Measurements from ENCODE around the gene MYH3.

MYH3 gene

GRCh38 chr17:10657879-10658278 is 770 bp upstream of the MYH3 start:
- H3K9ac ChIP-seq (ENCODE audit: insufficient read length), result no peak overlapping the region
- no peaks in the 10 kb centered on the region for H3K36me3 ChIP-seq (ENCODE audit: insufficient read depth, low read length)
- H3K4me3 ChIP-seq, result no peak overlapping the region
- no peaks in the 10 kb centered on the region for H3K9me3 ChIP-seq (ENCODE audit: low read depth, low read length)
- TF ChIP-seq FOXP2 (optimal IDR thresholded peaks at IDR 0.05; ENCODE audit: control extremely low read depth, extremely low read length, insufficient read depth), result no peak
- TF ChIP-seq EZH2 (IDR thresholded peaks at IDR 0.05), result no peak
- no peak for TF ChIP-seq POLR2AphosphoS5 (IDR thresholded peaks at IDR 0.05; ENCODE audit: borderline replicate concordance, low read depth, low read length)
- H3K27ac ChIP-seq, result no peak overlapping the region
- DNase-seq (ENCODE audit: low read depth, low spot score), result no peak

- no peaks in the 10 kb centered on the region for H3K9me3 ChIP-seq (ENCODE audit: low read depth, low read length)
- H3K9ac ChIP-seq (ENCODE audit: insufficient read length), result no peak overlapping the region
- no peak for TF ChIP-seq EZH2 (IDR thresholded peaks at IDR 0.05)
- TF ChIP-seq POLR2AphosphoS5 (IDR thresholded peaks at IDR 0.05; ENCODE audit: borderline replicate concordance, low read depth, low read length), result no peak
- TF ChIP-seq FOXP2 (optimal IDR thresholded peaks at IDR 0.05; ENCODE audit: control extremely low read depth, extremely low read length, insufficient read depth), result no peak
- H3K4me3 ChIP-seq, result no peak overlapping the region
- no peak for DNase-seq (ENCODE audit: low read depth, low spot score)
- H3K36me3 ChIP-seq (ENCODE audit: insufficient read depth, low read length), result no peaks in the 10 kb centered on the region
- no peak overlapping the region for H3K27ac ChIP-seq
These were observed 3.1 kb downstream of the MYH3 start for GRCh38 chr17:10653987-10654386.

GRCh38 chr17:10652984-10653659 is 4.0 kb downstream of the MYH3 start:
- Histone ChIP-seq H3K27ac (no peak overlapping the region), H3K36me3 (ENCODE audit: insufficient read depth, low read length) (no peaks in the 10 kb centered on the region), H3K9me3 (ENCODE audit: low read depth, low read length) (no peaks in the 10 kb centered on the region), H3K4me3 (no peak overlapping the region), H3K9ac (ENCODE audit: insufficient read length) (no peak overlapping the region)
- DNase-seq (ENCODE audit: low read depth, low spot score), result no peak
- TF ChIP-seq POLR2AphosphoS5 (IDR thresholded peaks at IDR 0.05; ENCODE audit: borderline replicate concordance, low read depth, low read length), result no peak
- TF ChIP-seq FOXP2 (optimal IDR thresholded peaks at IDR 0.05; ENCODE audit: control extremely low read depth, extremely low read length, insufficient read depth), result no peak
- no peak for TF ChIP-seq EZH2 (IDR thresholded peaks at IDR 0.05)

- H3K9ac ChIP-seq (ENCODE audit: insufficient read length), result no peak overlapping the region
- TF ChIP-seq EZH2 (IDR thresholded peaks at IDR 0.05) (no peak), POLR2AphosphoS5 (IDR thresholded peaks at IDR 0.05; ENCODE audit: borderline replicate concordance, low read depth, low read length) (no peak), FOXP2 (optimal IDR thresholded peaks at IDR 0.05; ENCODE audit: control extremely low read depth, extremely low read length, insufficient read depth) (no peak)
- DNase-seq (ENCODE audit: low read depth, low spot score), result no peak
These were observed 5.2 kb downstream of the MYH3 start for GRCh38 chr17:10651927-10652326.

GRCh38 chr17:10649602-10650001 is 7.5 kb downstream of the MYH3 start:
- DNase-seq (ENCODE audit: low read depth, low spot score), result no peak
- TF ChIP-seq POLR2AphosphoS5 (IDR thresholded peaks at IDR 0.05; ENCODE audit: borderline replicate concordance, low read depth, low read length), result no peak
- TF ChIP-seq FOXP2 (optimal IDR thresholded peaks at IDR 0.05; ENCODE audit: control extremely low read depth, extremely low read length, insufficient read depth), result no peak
- TF ChIP-seq EZH2 (IDR thresholded peaks at IDR 0.05), result no peak
- Histone ChIP-seq H3K27ac (no peak overlapping the region), H3K9ac (ENCODE audit: insufficient read length) (no peak overlapping the region), H3K36me3 (ENCODE audit: insufficient read depth, low read length) (no peaks in the 10 kb centered on the region), H3K4me3 (no peak overlapping the region), H3K9me3 (ENCODE audit: low read depth, low read length) (no peaks in the 10 kb centered on the region)

More at GRCh38 chr17:10651927-10652326, 5.2 kb downstream of the MYH3 start:
- Histone ChIP-seq H3K9me3 (ENCODE audit: low read depth, low read length) (no peaks in the 10 kb centered on the region), H3K4me3 (no peak overlapping the region), H3K36me3 (ENCODE audit: insufficient read depth, low read length) (no peaks in the 10 kb centered on the region), H3K27ac (no peak overlapping the region)

- DNase-seq (ENCODE audit: low read depth, low spot score), result no peak
- H3K36me3 ChIP-seq (ENCODE audit: insufficient read depth, low read length), result no peaks in the 10 kb centered on the region
- TF ChIP-seq FOXP2 (optimal IDR thresholded peaks at IDR 0.05; ENCODE audit: control extremely low read depth, extremely low read length, insufficient read depth) (no peak), EZH2 (IDR thresholded peaks at IDR 0.05) (no peak), POLR2AphosphoS5 (IDR thresholded peaks at IDR 0.05; ENCODE audit: borderline replicate concordance, low read depth, low read length) (no peak)
- no peak overlapping the region for H3K9ac ChIP-seq (ENCODE audit: insufficient read length)
- no peak overlapping the region for H3K27ac ChIP-seq
- no peak overlapping the region for H3K4me3 ChIP-seq
- no peaks in the 10 kb centered on the region for H3K9me3 ChIP-seq (ENCODE audit: low read depth, low read length)
These were observed 8.2 kb downstream of the MYH3 start for GRCh38 chr17:10648956-10649355.

- no peak overlapping the region for H3K27ac ChIP-seq
- H3K9ac ChIP-seq (ENCODE audit: insufficient read length), result no peak overlapping the region
- H3K36me3 ChIP-seq (ENCODE audit: insufficient read depth, low read length), result no peaks in the 10 kb centered on the region
- no peak for DNase-seq (ENCODE audit: low read depth, low spot score)
- TF ChIP-seq EZH2 (IDR thresholded peaks at IDR 0.05), result no peak
- H3K4me3 ChIP-seq, result no peak overlapping the region
- no peaks in the 10 kb centered on the region for H3K9me3 ChIP-seq (ENCODE audit: low read depth, low read length)
These were observed 8.7 kb downstream of the MYH3 start for GRCh38 chr17:10648381-10648780.

- Histone ChIP-seq H3K4me3 (no peak overlapping the region), H3K27ac (no peak overlapping the region), H3K9me3 (ENCODE audit: low read depth, low read length) (no peaks in the 10 kb centered on the region), H3K9ac (ENCODE audit: insufficient read length) (no peak overlapping the region), H3K36me3 (ENCODE audit: insufficient read depth, low read length) (no peaks in the 10 kb centered on the region)
- peak; percentile 2 for DNase-seq (ENCODE audit: low read depth, low spot score)
- no peak for TF ChIP-seq FOXP2 (optimal IDR thresholded peaks at IDR 0.05; ENCODE audit: control extremely low read depth, extremely low read length, insufficient read depth)
- no peak for TF ChIP-seq EZH2 (IDR thresholded peaks at IDR 0.05)
- no peak for TF ChIP-seq POLR2AphosphoS5 (IDR thresholded peaks at IDR 0.05; ENCODE audit: borderline replicate concordance, low read depth, low read length)
These were observed 10.6 kb downstream of the MYH3 start for GRCh38 chr17:10646392-10646990.

GRCh38 chr17:10640475-10640874 is 16.6 kb downstream of the MYH3 start:
- no peak for DNase-seq (ENCODE audit: low read depth, low spot score)
- Histone ChIP-seq H3K4me3 (no peak overlapping the region), H3K36me3 (ENCODE audit: insufficient read depth, low read length) (no peaks in the 10 kb centered on the region), H3K27ac (no peak overlapping the region), H3K9me3 (ENCODE audit: low read depth, low read length) (no peaks in the 10 kb centered on the region), H3K9ac (ENCODE audit: insufficient read length) (no peak overlapping the region)
- TF ChIP-seq POLR2AphosphoS5 (IDR thresholded peaks at IDR 0.05; ENCODE audit: borderline replicate concordance, low read depth, low read length), result no peak
- no peak for TF ChIP-seq EZH2 (IDR thresholded peaks at IDR 0.05)
- no peak for TF ChIP-seq FOXP2 (optimal IDR thresholded peaks at IDR 0.05; ENCODE audit: control extremely low read depth, extremely low read length, insufficient read depth)

Measured in SK-N-MC (cell line).